GM12865 (cell line): ENCODE measurements around the gene PDE2A.

Experiments used
- DNase-seq: peaks from one replicate; pipeline ENCODE4 v3.0.0; 2010; ENCODE audit warnings: low read depth
- H3K4me3 ChIP-seq: 2 replicates; pipeline ENCODE4 v1.5.1; 2011; ENCODE audit warnings: mild to moderate bottlenecking, low read depth, low read length, control low read depth
- CTCF ChIP-seq: IDR thresholded peaks from 2 replicates; pipeline ENCODE4 v1.5.1; 2011; ENCODE audit warnings: low read length, control low read depth, low read depth, inconsistent platforms; ENCODE audit not compliant: insufficient read depth; ENCODE audit errors: missing control alignments

PDE2A gene

GRCh38 chr11:72637926-72638325 lies 36.3 kb downstream of the PDE2A start:
- no peak for DNase-seq
- TF ChIP-seq CTCF = no peak
- H3K4me3 ChIP-seq = no peak overlapping the region

GRCh38 chr11:72637198-72637597 lies 37.0 kb downstream of the PDE2A start:
- DNase-seq = no peak
- no peak overlapping the region for H3K4me3 ChIP-seq
- TF ChIP-seq CTCF = no peak

GRCh38 chr11:72636376-72636775 lies 37.8 kb downstream of the PDE2A start:
- no peak for TF ChIP-seq CTCF
- no peak for DNase-seq
- no peak overlapping the region for H3K4me3 ChIP-seq

- DNase-seq = no peak
- TF ChIP-seq CTCF = no peak
- no peak overlapping the region for H3K4me3 ChIP-seq
Measured at GRCh38 chr11:72635933-72636332, 38.3 kb downstream of the PDE2A start.

- no peak for TF ChIP-seq CTCF
- no peak overlapping the region for H3K4me3 ChIP-seq
- no peak for DNase-seq
Measured at GRCh38 chr11:72635309-72635915, 38.8 kb downstream of the PDE2A start.

GRCh38 chr11:72634472-72635095 lies 39.6 kb downstream of the PDE2A start:
- no peak for TF ChIP-seq CTCF
- DNase-seq = no peak
- H3K4me3 ChIP-seq = no peak overlapping the region

GRCh38 chr11:72634016-72634415 lies 40.2 kb downstream of the PDE2A start:
- H3K4me3 ChIP-seq = no peak overlapping the region
- no peak for TF ChIP-seq CTCF
- DNase-seq = no peak
